HepG2 (cell line): Measurements from ENCODE around the gene DGCR6L. TPM values are rescaled to one million over a fixed set of nuclear protein-coding genes. Genes with fewer than 3 reads are reported as not detected.
"Not testable (repeated sequence)": the region's sequence is repeated elsewhere in the genome, so short reads cannot be mapped to it uniquely, and the experiment has no call there.

ENCODE experiments used
- ATAC-seq: fragments of 200-7000 bp; cut with Tn5 transposase; 3 replicates; pipeline ENCODE4 v1.9.1; 2020; ENCODE audit warnings: mild to moderate bottlenecking, moderate library complexity
- BruUV-seq: library from RNA; stranded (reverse); fragments of 400-500 nt; replicated peaks from 2 replicates; lab custom pipeline; 2021; lab: Mats Ljungman, UMichigan
- CTCF ChIA-PET: fragments of 300-600 bp; formaldehyde crosslinking; extraction: SDS; loops from one replicate; lab custom pipeline; 2021; ENCODE audit warnings: low total read pairs, inconsistent platforms, low intra/inter-chr PET ratio; lab: Yijun Ruan, JAX
- POLR2A ChIA-PET: fragments of 350-600 bp; sonication (Branson Sonifier 250); formaldehyde crosslinking; loops from one replicate; lab custom pipeline; 2020; ENCODE audit warnings: antibody characterized with exemption, inconsistent platforms; lab: Yijun Ruan, JAX
- DNase-seq: peaks from one replicate; pipeline ENCODE4 v3.0.0-alpha.2; 2015; ENCODE audit warnings: low spot score
- FAIRE-seq: peaks from 3 replicates; lab custom pipeline; 2011; peaks lifted over from hg19 to GRCh38; lab: Jason Lieb, UNC
- H2AFZ ChIP-seq: one replicate; pipeline ENCODE4 v1.6.1; 2011; ENCODE audit warnings: low read length, inconsistent platforms
- H3K27ac ChIP-seq: fragments of 300-600 bp; 3 replicates; pipeline ENCODE4 v1.8.0; 2011; ENCODE audit warnings: mixed run types, mild to moderate bottlenecking, mixed read lengths, low read length, inconsistent platforms; ENCODE audit not compliant: insufficient read depth; ENCODE audit errors: extremely low read length
- H3K27me3 ChIP-seq, 2 experiments: fragments of 200-600 bp in 1 of 2; 2 replicates in 1 of 2; 3 replicates in 1 of 2; pipeline versions ENCODE4 v1.6.0 to v1.8.0; 2011; ENCODE audit warnings: low read length in 2 of 2, mild to moderate bottlenecking in 2 of 2, moderate library complexity in 2 of 2, inconsistent platforms in 1 of 2; ENCODE audit not compliant: insufficient read depth in 2 of 2, control insufficient read depth in 1 of 2
- H3K36me3 ChIP-seq, 2 experiments: fragments of 200-600 bp in 1 of 2; replicated peaks in 1 of 2; 2 replicates in 1 of 2; 3 replicates in 1 of 2; pipeline versions ENCODE4 v1.5.1 to v1.8.0; 2011; ENCODE audit warnings: low read length in 2 of 2, inconsistent platforms in 1 of 2; ENCODE audit not compliant: insufficient read depth in 2 of 2, control insufficient read depth in 1 of 2
- H3K4me1 ChIP-seq: 2 replicates; pipeline ENCODE4 v1.5.1; 2012; ENCODE audit warnings: low read length, inconsistent platforms; ENCODE audit not compliant: insufficient read depth
- H3K4me2 ChIP-seq: 2 replicates; pipeline ENCODE4 v1.6.0; 2011; ENCODE audit warnings: low read depth, low read length, inconsistent platforms
- H3K4me3 ChIP-seq, 3 experiments: fragments of 200-600 bp in 1 of 3; sonication (generic), shearing (Covaris generic) in 1 of 3; replicated peaks in 1 of 3; 2 replicates each; pipeline ENCODE4 v1.5.1; 2011 to 2016; ENCODE audit warnings: low read length in 3 of 3, inconsistent platforms in 2 of 3, low read depth in 2 of 3, mild to moderate bottlenecking in 2 of 3, control low read depth in 1 of 3, mixed read lengths in 1 of 3; ENCODE audit not compliant: insufficient read depth in 1 of 3
- H3K79me2 ChIP-seq: one replicate; pipeline ENCODE4 v1.6.1; 2011; ENCODE audit warnings: low read length, inconsistent platforms; ENCODE audit not compliant: insufficient read depth
- H3K9ac ChIP-seq: 2 replicates; pipeline ENCODE4 v1.6.0; 2011; ENCODE audit warnings: mild to moderate bottlenecking, low read depth, low read length, inconsistent platforms; ENCODE audit not compliant: insufficient read depth
- H3K9me3 ChIP-seq: 2 replicates; pipeline ENCODE4 v1.5.1; 2012; ENCODE audit warnings: mild to moderate bottlenecking, low read length
- H4K20me1 ChIP-seq: 2 replicates; pipeline ENCODE4 v1.6.0; 2011; ENCODE audit warnings: inconsistent platforms, mild to moderate bottlenecking, low read length, moderate library complexity; ENCODE audit not compliant: insufficient read depth
- BHLHE40 ChIP-seq: IDR thresholded peaks from 2 replicates; pipeline ENCODE4 v1.6.1; 2011; ENCODE audit warnings: low read length, improper control_type of control experiment
- GABPB1 ChIP-seq: IDR thresholded peaks from 2 replicates; pipeline ENCODE4 v1.6.1; 2016; ENCODE audit warnings: mild to moderate bottlenecking, missing genetic modification reagents, moderate library complexity, missing compliant biosample characterization
- HNRNPL ChIP-seq: fragments of 200-400 bp; formaldehyde crosslinking; IDR thresholded peaks from 2 replicates; pipeline ENCODE4 v1.6.1; 2017; ENCODE audit warnings: mild to moderate bottlenecking, low read depth, low read length
- ZNF652 ChIP-seq: IDR thresholded peaks from 2 replicates; pipeline ENCODE4 v1.6.1; 2016; ENCODE audit warnings: low read depth, borderline replicate concordance
- WGBS: methylation state at CpG from one replicate; pipeline ENCODE4 v1.1.6; 2017; ENCODE audit warnings: low lambda C conversion rate; 5-methylcytosine and 5-hydroxymethylcytosine counted together
- in situ Hi-C: cut with HindIII; loops from 2 replicates; pipeline ENCODE4 v1.10.0; 2017; ENCODE audit warnings: low pct_unique_long_range_greater_than_20kb; ENCODE audit not compliant: extremely low pct_ligation_motif_present
- intact Hi-C: fragments of 100-400 bp; cut with micrococcal nuclease; formaldehyde crosslinking; loops from one replicate; pipeline ENCODE4 v1.10.0; 2022; ENCODE audit not compliant: unreplicated experiment
- polyA plus RNA-seq, 8 experiments: library from polyadenylated mRNA; depleted of rRNA in 3 of 8; stranded (reverse) in 7 of 8; unstranded in 1 of 8; fragments of >200 nt; fragmentation: Illumina TruSeq in 4 of 8; extraction: Trizol in 4 of 8; gene quantifications; 2 replicates each; pipeline versions ENCODE4 v1.2.1 to v1.2.3, GENCODE V29; 2011 to 2016; ENCODE audit warnings: low read depth in 4 of 8, missing spikeins in 1 of 8, mixed read lengths in 1 of 8; ENCODE audit not compliant: insufficient read depth in 1 of 8
- total RNA-seq, 5 experiments: library from RNA; depleted of rRNA; stranded (reverse); fragments of >200 nt; fragmentation: Illumina TruSeq; extraction: Trizol; gene quantifications; 2 replicates each; pipeline ENCODE4 v1.2.3, GENCODE V29; 2016; ENCODE audit warnings: low read depth in 1 of 5

Gene DGCR6L
- total and polyA plus RNA-seq, 2 of the 13 experiments (the other 11 are each of a cell fraction or from before 2014, with no cell fraction given), result 17.5 to 35.3 TPM

DNA sequence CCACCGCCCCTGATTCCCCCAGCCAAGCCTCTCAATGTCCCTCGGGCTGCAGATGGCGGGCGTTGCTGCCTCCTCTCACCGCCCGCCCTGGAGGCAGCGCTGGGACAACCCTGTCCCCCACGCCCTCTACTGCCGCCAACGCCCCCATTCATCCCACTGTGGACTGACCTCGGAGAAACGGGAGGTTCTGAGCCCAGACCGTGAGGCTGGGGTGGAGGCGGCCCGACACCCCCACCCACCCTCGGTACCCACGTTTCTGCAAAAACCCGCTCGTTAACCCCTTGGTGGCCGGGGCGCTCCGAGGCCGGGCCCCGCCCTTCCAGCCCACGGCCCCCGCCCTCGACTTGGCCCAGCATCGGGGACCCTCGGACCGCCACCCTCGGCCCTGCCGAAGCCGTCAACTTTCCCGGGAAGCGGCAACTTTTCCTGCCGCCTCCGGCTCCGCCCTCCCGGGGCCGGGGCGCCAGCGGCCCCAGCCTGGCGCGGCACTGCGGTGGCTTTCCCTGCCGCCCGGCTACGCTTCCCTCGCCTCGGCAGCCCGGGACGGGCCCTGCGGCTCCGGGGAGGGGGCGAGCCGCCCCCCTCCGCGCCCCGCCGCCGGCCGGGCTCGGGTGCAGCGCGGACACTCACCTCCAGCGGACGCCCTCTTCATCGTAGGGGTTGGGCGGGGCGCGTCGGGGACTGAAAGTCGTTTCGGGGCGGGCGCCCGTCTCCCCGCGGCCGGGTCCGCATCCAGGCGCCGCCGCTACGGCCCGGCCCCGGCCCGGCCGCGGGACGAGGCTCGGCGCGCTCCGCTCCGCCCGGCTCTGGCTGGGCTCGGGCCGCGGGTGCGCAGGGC is 52.2 kb downstream of the DGCR6L start:
- DNase-seq, result no peak
- Histone ChIP-seq H2AFZ (no peak overlapping the region), H3K4me2 (peak overlapping the region; percentile 47; the same call in 1 of the 2 replicates), H3K27ac (no peak overlapping the region), H3K9ac (no peak overlapping the region), H3K36me3 (no peaks in the 10 kb centered on the region), H3K79me2 (no peaks in the 10 kb centered on the region), H3K4me3 (peak overlapping the region in 2 of 3 experiments; percentile 16 to 50; a peak in 3 of 6 replicates), H3K9me3 (no peaks in the 10 kb centered on the region), H4K20me1 (no peaks in the 10 kb centered on the region), H3K27me3 (peaks cover 9 to 55% of the 10 kb centered on the region in 2 experiments), H3K4me1 (peaks cover 18% of the 10 kb centered on the region)
- no peak for FAIRE-seq
- no peak for TF ChIP-seq GABPB1
- TF ChIP-seq ZNF652, result peak; percentile 72
- no peak for ATAC-seq
- POLR2A ChIA-PET, result no interaction called here
- WGBS, result 9% methylated on average over 30 of the region's 101 CpGs
- BruUV-seq, result no TSS peak
- in situ Hi-C loops, result no loop called here
- CTCF ChIA-PET, result interaction anchor here (1.2 kb wide), 1 partner anchor 111 kb away, joined by 3 read pairs; no protein-coding TSS in a partner anchor
- intact Hi-C loops, result loop anchor here (10.0 kb wide), 1 partner anchor 923 kb away; no protein-coding TSS in a partner anchor

GRCh38 chr22:20266667-20267440 is 53.0 kb downstream of the DGCR6L start:
- H3K79me2 ChIP-seq, FAIRE-seq, POLR2A ChIA-PET, in situ Hi-C loops, H3K9ac ChIP-seq, ATAC-seq, H4K20me1 ChIP-seq, H3K27ac ChIP-seq, CTCF ChIA-PET, H2AFZ ChIP-seq, H3K36me3 ChIP-seq, H3K4me3 ChIP-seq, H3K9me3 ChIP-seq, DNase-seq, BruUV-seq: not testable (repeated sequence)
- intact Hi-C loops, result loop anchor here (10.0 kb wide), 1 partner anchor 922 kb away; no protein-coding TSS in a partner anchor
- Histone ChIP-seq H3K4me1 (peaks cover 18% of the 10 kb centered on the region), H3K27me3 (peaks cover 9 to 55% of the 10 kb centered on the region in 2 experiments), H3K4me2 (0 out of 2 replicates have a peak overlapping the region, but pooled peaks have one; percentile 14)
- peak; percentile 52; the same call in 1 of the 2 replicates for TF ChIP-seq HNRNPL
- peak; percentile 50; the same call in 1 of the 2 replicates for TF ChIP-seq BHLHE40
- WGBS, result 80% methylated on average over 1 of the region's 33 CpGs
